NCI-H774 (cell line): ENCODE results near the gene EPN3.
A peak's percentile ranks its signal among the peaks of the same experiment; 100 is the strongest.

Experiments used
- DNase-seq: peaks from one replicate; lab custom pipeline; 2025; lab: John Stamatoyannopoulos, UW

The EPN3 gene

DNA sequence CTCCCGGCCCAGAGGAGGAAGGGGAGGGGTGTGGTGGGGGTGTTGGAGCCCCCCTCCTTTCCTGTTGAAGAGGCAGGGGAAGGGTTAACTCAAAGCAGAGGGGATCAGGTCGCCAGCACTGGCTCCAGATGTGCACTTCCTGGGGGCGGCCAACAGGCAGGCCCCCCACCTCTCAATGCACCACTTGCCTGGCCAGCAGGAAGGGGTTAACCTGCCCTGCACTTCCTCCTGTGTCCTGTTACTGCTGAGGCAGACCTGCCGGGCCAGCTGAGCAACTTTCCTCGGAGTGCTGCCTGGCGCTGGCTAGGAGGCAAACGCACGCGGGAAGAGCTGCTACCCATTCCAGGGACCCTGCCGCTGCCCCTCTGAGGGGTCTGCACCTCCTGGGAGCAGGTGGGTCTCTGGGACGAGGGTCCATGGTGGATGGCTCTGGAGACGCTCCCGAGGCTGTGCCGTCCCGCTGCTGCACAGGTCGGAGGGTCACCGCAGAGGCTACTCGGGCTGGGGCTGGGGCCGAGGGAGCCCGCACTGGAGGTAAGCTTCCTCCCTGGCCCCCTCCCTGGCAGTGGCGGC is at the start of gene EPN3:
Gene EPN3 (plus strand): TSS at position 284 of the 573 bp plus-strand sequence. CDS start 3,822 bp downstream, outside the sequence.
- no peak for DNase-seq

- no peak for DNase-seq
Observed at GRCh38 chr17:50483266-50483665, 49.3 kb upstream of the EPN3 start.

GRCh38 chr17:50484386-50485155 is 48.0 kb upstream of the EPN3 start:
- no peak for DNase-seq

DNA sequence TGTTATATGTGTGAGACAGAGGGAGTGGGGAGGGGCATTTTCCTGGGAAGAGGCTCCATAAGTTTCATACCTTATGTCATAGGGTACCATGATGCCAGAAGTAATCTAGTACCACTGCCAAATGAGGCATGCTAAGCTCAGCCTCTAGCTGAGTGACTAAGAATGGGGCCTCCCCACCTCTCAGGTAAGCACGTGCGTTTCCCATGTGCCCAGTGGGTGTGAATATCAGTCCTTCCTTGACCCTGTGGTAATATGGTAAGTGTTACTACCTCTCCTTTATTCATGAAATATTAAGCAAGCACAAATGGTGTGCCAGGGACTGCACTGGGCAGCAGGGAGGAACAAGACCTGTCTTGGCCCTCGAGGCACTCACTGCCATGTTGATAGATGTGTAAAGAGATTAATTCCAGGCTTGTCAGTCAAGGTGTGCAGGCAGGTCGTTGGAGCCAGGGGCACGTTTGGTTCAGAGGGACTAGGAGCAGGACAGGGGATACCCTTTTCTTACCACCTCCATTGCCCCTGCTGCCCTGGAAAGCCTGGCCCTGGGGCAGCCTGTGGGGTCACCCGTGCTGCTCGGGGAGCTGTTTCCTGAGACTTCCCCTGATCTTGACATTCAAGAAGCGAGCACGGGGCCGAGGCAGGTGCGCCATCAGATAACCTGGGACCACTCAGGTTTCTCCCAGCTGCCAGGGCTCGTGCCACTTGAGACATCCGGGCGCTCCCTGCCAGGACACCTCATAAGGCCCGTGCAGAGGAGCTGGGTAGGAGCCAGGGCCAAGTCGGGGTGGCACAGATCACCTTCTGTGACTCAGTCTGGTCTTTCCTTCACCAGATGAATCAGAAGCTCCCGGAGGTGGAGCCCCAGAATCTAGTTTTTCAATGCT is 45.1 kb upstream of the EPN3 start:
- DNase-seq: no peak

- DNase-seq: no peak
Observed at GRCh38 chr17:50488880-50489279, 43.7 kb upstream of the EPN3 start.

- no peak for DNase-seq
Observed at GRCh38 chr17:50491505-50491904, 41.0 kb upstream of the EPN3 start.

DNA sequence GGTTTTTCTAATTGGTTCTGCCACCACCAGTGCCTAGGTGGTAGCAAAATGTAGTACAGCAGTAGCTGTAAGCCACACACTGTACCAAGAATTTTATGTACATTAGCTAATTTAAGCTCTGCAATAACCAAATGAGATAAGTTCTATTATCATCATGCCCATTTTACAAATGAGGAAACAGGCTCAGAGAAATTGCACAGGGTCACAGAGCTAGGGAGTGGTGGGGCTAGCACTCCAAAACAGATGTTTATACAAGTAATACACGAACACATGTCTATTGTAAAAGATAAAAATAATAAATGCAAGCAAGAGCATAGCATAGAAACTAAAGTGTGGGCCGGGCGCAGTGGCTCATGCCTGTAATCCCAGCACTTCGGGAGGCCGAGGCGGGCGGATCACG is 40.3 kb upstream of the EPN3 start:
- no peak for DNase-seq

GRCh38 chr17:50493744-50494143 is 38.8 kb upstream of the EPN3 start:
- no peak for DNase-seq

DNA sequence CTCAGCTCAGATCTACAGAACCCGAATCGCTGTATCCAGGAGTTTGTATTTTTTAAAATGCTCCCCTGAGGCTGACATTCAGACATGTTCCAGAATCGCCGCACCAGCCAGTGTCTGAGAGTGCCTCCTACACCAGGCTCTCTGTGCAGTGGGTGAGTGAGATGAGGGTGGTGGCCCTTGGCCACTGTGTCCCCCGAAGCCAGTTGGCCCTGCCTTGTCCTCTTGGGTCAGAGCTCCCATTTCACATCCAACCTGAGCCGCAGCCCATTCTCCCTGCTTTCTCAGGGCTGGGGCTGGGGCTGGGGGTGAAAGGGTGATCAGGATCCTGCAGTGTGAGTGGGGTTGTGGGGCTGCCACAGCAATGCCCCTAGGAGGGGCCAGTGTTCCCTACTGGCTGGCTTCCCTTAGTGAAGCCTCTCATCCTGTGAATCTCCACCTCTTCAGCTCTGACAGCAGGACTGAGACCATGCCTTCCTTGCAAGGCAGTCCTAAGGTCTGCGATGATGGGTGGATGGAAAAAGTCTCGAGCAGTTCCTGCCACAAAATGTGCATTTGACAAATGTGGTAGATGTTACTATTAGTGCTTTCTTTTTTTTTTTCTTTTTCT is 37.2 kb upstream of the EPN3 start:
- no peak for DNase-seq

- no peak for DNase-seq
Observed at GRCh38 chr17:50495918-50496317, 36.6 kb upstream of the EPN3 start.

GRCh38 chr17:50498021-50498874 is 34.3 kb upstream of the EPN3 start:
- DNase-seq: no peak

DNA sequence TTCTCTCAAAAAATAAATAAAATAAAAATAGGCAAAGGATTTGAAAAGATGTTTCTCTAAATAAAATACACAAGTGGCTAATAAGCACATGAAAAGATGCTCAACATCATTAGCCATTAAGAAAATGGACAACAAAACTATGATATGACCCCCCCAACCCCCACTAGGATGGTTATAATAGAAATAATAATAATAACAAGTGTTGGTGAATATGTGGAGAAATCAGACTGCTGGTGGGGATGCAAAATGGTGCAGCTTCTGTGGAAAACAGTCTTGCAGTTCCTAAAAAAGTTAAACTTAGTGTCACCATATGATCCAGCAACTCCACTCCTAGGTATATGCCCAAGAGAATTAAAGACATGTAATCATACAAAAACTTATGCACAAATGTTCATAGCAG is 33.3 kb upstream of the EPN3 start:
- no peak for DNase-seq

DNA sequence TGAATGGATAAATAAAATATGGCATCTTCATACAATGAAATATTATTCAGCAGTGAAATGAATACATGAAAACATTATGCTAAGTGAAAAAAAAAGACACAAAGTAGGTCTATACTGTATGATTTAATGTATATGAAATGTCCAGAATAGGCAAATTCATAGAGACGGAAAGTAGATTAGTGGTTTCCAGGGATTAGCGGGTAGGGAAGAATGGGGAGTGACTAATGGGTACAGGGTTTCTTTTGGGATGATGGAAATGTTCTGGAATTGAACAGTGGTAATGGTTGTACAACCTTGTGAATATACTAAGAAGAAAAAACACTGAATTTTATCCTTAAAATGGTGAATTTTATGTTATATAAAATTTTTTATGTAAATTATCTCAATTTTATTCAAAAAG is 32.8 kb upstream of the EPN3 start:
- no peak for DNase-seq

DNA sequence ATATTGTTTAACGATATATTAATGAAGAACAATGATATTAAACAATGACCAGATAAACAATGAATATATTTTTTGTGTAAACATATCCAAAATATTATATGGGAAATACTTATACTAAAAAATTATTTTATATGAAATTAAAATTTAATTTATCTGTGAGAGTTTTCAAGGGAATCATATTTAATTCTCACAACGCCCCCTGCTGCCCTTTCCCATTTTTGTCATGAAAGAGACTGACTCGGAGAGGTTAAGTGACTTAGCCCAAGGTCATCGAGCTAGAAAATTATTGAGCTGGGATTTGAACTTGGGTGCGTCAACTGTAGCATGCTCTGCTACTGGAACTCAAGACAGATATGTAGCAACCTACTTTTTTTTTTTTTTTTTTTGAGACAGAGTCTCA is 31.5 kb upstream of the EPN3 start:
- no peak for DNase-seq

- DNase-seq: no peak
Observed at GRCh38 chr17:50502301-50502990, 30.1 kb upstream of the EPN3 start.

DNA sequence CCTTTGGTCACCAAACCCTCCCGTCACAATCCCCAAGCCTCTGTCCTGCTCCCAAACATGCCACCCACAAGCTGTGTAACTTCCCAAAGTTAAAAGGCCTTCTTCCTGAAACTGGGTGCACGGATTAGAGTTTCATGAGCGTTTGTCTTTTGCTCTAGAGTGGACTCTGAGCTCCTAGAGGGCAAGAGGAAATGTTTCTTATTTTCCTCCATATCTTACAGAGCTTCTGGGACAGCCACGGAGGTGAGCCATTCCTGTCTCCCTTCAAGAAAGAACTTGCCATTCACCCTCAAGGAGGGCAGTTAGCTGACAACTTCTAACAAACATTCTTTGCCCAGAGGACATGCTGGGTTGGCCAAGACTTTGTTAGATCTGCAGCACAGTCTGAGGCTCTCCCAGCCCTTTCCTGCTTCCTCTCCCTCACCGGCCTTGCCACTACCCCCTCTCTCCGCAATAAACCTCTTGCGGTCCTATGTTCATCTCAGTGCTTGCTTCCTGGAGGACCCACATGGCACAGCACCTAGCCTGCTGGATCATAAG is 26.9 kb upstream of the EPN3 start:
- no peak for DNase-seq

GRCh38 chr17:50506298-50506697 is 26.2 kb upstream of the EPN3 start:
- no peak for DNase-seq

DNA sequence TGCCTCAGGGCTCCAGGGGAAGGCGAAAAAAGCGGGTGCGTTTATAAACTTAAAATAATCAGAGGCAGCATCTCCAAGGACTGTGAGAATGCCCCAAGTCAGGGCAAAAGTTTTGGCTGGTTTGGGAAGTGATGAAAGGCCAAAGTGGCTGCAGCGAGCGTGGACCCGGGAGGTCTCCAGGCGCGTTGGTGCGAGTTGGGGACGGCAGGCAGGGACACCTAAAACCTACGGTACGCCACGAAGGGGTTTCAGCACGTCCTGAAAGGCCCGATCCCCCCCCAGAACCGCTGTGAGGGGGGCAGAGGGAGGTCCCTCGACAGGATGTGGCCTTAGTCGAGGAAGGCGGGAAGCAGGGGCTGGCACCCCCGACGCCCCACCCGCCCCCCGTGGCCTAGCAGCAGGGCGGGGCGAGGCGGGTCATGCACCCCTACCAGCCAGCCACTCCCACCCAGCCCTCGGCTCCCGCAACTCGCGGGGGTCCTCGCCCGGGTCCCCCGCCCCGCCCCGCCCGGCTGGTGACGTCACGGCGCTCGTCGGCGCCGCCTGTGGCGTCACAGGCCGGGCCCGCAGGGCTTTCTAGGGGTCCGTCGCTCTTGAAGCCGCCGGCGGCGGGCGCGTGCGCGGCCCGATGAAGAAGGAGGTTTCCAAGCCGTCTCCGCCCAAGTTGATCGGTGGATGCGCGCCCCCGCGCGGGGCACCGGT is 24.5 kb upstream of the EPN3 start, which contains the start of gene MYCBPAP:
Gene MYCBPAP (plus strand): TSS at position 569 of the 702 bp plus-strand sequence. CDS start 236 bp downstream, outside the sequence.
- DNase-seq: peak; percentile 86

DNA sequence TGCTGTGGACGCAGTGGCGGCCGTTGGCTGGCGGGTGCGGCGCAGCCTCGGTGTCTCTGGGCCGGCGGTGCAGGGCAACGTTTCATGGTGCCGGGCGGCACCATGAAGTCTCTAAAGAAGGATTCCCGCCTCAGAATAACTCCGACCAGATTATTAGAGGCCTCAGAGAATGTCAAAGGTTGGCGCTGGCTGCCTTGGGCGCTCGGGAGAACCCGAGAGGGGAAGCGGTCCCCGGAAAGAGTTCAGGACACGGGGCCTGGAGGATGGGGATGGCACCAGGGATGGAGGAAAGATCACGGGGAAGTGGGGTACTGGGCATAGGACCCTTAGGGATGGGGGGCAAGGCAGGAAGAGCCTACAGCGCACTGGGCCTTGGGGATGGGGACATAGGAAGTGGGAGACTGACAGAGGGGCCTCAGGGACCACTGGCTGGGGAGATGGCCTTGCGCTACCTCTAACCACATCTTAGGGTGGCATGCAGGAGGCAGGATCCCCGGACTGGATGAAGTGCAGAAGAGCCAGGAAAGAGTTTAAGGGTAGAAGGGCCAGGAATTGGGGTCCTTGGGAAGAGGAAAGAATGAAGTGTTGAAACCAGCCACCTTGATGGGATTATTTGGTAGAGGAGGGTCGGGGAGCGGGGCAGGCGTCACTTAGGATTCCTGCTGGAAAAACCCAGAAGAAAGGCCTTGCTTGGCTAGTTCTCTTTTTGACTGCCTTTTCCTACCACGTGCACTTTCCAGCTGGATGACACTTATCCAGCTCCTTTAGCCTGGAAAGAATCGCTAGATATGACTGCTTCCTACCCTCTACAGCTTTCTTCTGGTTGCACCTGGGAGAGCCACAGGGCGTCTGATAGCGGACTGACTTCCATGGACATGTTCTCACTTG is 23.7 kb upstream of the EPN3 start:
- no peak for DNase-seq
